ENCODE measurements around the gene CTNNBL1.

CTNNBL1 gene

GRCh38 chr20:37878835-37879599, 185.2 kb downstream of the CTNNBL1 start:
- no peak for DNase-seq (ENCODE audit: low spot score)

GRCh38 chr20:37879843-37880242, 186.0 kb downstream of the CTNNBL1 start:
- no peak for DNase-seq (ENCODE audit: low spot score)

GRCh38 chr20:37880726-37881591, 187.1 kb downstream of the CTNNBL1 start:
- DNase-seq (ENCODE audit: low spot score), result no peak

GRCh38 chr20:37881601-37882343, 187.9 kb downstream of the CTNNBL1 start:
- DNase-seq (ENCODE audit: low spot score), result no peak

- DNase-seq (ENCODE audit: low spot score), result no peak
These were observed 189.3 kb downstream of the CTNNBL1 start for GRCh38 chr20:37882961-37883712.

- DNase-seq (ENCODE audit: low spot score), result no peak
These were observed 191.2 kb downstream of the CTNNBL1 start for GRCh38 chr20:37885042-37885441.

- no peak for DNase-seq (ENCODE audit: low spot score)
These were observed 192.0 kb downstream of the CTNNBL1 start for GRCh38 chr20:37885593-37886503.

- no peak for DNase-seq (ENCODE audit: low spot score)
These were observed 193.0 kb downstream of the CTNNBL1 start for GRCh38 chr20:37886851-37887297.

- DNase-seq (ENCODE audit: low spot score), result no peak
These were observed 194.8 kb downstream of the CTNNBL1 start for GRCh38 chr20:37888641-37889040.

GRCh38 chr20:37890108-37890507, 196.3 kb downstream of the CTNNBL1 start:
- DNase-seq (ENCODE audit: low spot score), result no peak

GRCh38 chr20:37890643-37891042, 196.8 kb downstream of the CTNNBL1 start:
- no peak for DNase-seq (ENCODE audit: low spot score)

- DNase-seq (ENCODE audit: low spot score), result no peak
These were observed 198.2 kb downstream of the CTNNBL1 start for GRCh38 chr20:37892001-37892400.

- DNase-seq (ENCODE audit: low spot score), result no peak
These were observed 199.9 kb downstream of the CTNNBL1 start for GRCh38 chr20:37893566-37894241.

GRCh38 chr20:37894454-37894853, 200.6 kb downstream of the CTNNBL1 start:
- no peak for DNase-seq (ENCODE audit: low spot score)

GRCh38 chr20:37895166-37895565, 201.3 kb downstream of the CTNNBL1 start:
- DNase-seq (ENCODE audit: low spot score), result no peak

GRCh38 chr20:37896932-37897548, 203.2 kb downstream of the CTNNBL1 start:
- DNase-seq (ENCODE audit: low spot score), result no peak

GRCh38 chr20:37898233-37899104, 204.6 kb downstream of the CTNNBL1 start:
- no peak for DNase-seq (ENCODE audit: low spot score)
